ENCODE measurements around the gene CILP.

The CILP gene

GRCh38 chr15:65207280-65207840, 3.9 kb downstream of the CILP start:
- in situ Hi-C loops (cut with MboI; ENCODE audit: low pct_unique_long_range_greater_than_20kb, low sequenced_read_pairs, unreplicated experiment) = no loop called here
- TF ChIP-seq CTCF (IDR thresholded peaks at IDR 0.05; ENCODE audit: extremely low read depth, insufficient read depth, missing control alignments) = no peak

GRCh38 chr15:65206750-65207149, 4.5 kb downstream of the CILP start:
- no peak for DNase-seq (ENCODE audit: low spot score)
- TF ChIP-seq CTCF (IDR thresholded peaks at IDR 0.05; ENCODE audit: extremely low read depth, insufficient read depth, missing control alignments) = no peak
- in situ Hi-C loops (cut with MboI; ENCODE audit: low pct_unique_long_range_greater_than_20kb, low sequenced_read_pairs, unreplicated experiment) = no loop called here

More at GRCh38 chr15:65207280-65207840, 3.9 kb downstream of the CILP start:
- no peak for DNase-seq (ENCODE audit: low spot score)

- in situ Hi-C loops (cut with MboI; ENCODE audit: low pct_unique_long_range_greater_than_20kb, low sequenced_read_pairs, unreplicated experiment) = no loop called here
- no peak for DNase-seq (ENCODE audit: low spot score)
- TF ChIP-seq CTCF (IDR thresholded peaks at IDR 0.05; ENCODE audit: extremely low read depth, insufficient read depth, missing control alignments) = no peak
Measured at GRCh38 chr15:65204931-65205660, 6.2 kb downstream of the CILP start.

GRCh38 chr15:65204236-65204930, 6.9 kb downstream of the CILP start:
- no peak for DNase-seq (ENCODE audit: low spot score)
- in situ Hi-C loops (cut with MboI; ENCODE audit: low pct_unique_long_range_greater_than_20kb, low sequenced_read_pairs, unreplicated experiment) = no loop called here
- no peak for TF ChIP-seq CTCF (IDR thresholded peaks at IDR 0.05; ENCODE audit: extremely low read depth, insufficient read depth, missing control alignments)

GRCh38 chr15:65201918-65202317, 9.4 kb downstream of the CILP start:
- no peak for DNase-seq (ENCODE audit: low spot score)
- no peak for TF ChIP-seq CTCF (IDR thresholded peaks at IDR 0.05; ENCODE audit: extremely low read depth, insufficient read depth, missing control alignments)
- in situ Hi-C loops (cut with MboI; ENCODE audit: low pct_unique_long_range_greater_than_20kb, low sequenced_read_pairs, unreplicated experiment) = no loop called here

- no peak for DNase-seq (ENCODE audit: low spot score)
- no peak for TF ChIP-seq CTCF (IDR thresholded peaks at IDR 0.05; ENCODE audit: extremely low read depth, insufficient read depth, missing control alignments)
- in situ Hi-C loops (cut with MboI; ENCODE audit: low pct_unique_long_range_greater_than_20kb, low sequenced_read_pairs, unreplicated experiment) = loop anchor here (25.0 kb wide), 1 partner anchor 89 kb away; the partner anchor contains the start of genes PARP16 and RNU5A-1
Measured at GRCh38 chr15:65198571-65198970, 12.7 kb downstream of the CILP start.

Measured in GM13977 (cell line).